PC-3 (cell line): ENCODE data around the gene FOXD2. TPM values are rescaled to one million over a fixed set of nuclear protein-coding genes. Genes with fewer than 3 reads are reported as not detected.

ENCODE experiments used
- ATAC-seq: fragments of 200-7000 bp; cut with Tn5 transposase; 2 replicates; pipeline ENCODE4 v1.9.1; 2020; ENCODE audit warnings: mild to moderate bottlenecking, moderate library complexity
- BruUV-seq: library from RNA; stranded (reverse); fragments of 400-500 nt; replicated peaks from 2 replicates; lab custom pipeline; 2021; lab: Mats Ljungman, UMichigan
- CTCF ChIA-PET: fragments of 300-600 bp; sonication (Branson Sonifier 250); formaldehyde crosslinking; loops from one replicate; lab custom pipeline; 2022; ENCODE audit warnings: antibody characterized with exemption; lab: Charles Lee
- POLR2A ChIA-PET: fragments of 300-600 bp; sonication (Branson Sonifier 250); formaldehyde crosslinking; loops from one replicate; lab custom pipeline; 2022; ENCODE audit warnings: antibody characterized with exemption; ENCODE audit not compliant: unreplicated experiment; lab: Charles Lee
- DNase-seq: peaks from one replicate; pipeline ENCODE4 v3.0.0-alpha.2; 2015
- H2AFZ ChIP-seq: fragments of 300-600 bp; sonication (generic); 2 replicates; pipeline ENCODE4 v1.6.0; 2016; ENCODE audit warnings: antibody characterized with exemption, low read length
- H3F3A ChIP-seq: fragments of 300-600 bp; sonication (generic); one replicate; pipeline ENCODE4 v1.6.0; 2017; ENCODE audit warnings: antibody characterized with exemption, low read length, control low read depth, mild to moderate bottlenecking; ENCODE audit not compliant: unreplicated experiment
- H3K27ac ChIP-seq: fragments of 300-600 bp; sonication (generic); 2 replicates; pipeline ENCODE4 v1.5.1; 2016; ENCODE audit warnings: mild to moderate bottlenecking, low read length
- H3K27me3 ChIP-seq: fragments of 300-600 bp; sonication (generic); 2 replicates; pipeline ENCODE4 v1.6.1; 2016; ENCODE audit warnings: low read length, mixed read lengths
- H3K36me3 ChIP-seq: fragments of 300-600 bp; sonication (generic); 2 replicates; pipeline ENCODE4 v1.6.1; 2016; ENCODE audit warnings: low read depth, mixed run types, low read length, mixed read lengths
- H3K4me1 ChIP-seq: fragments of 300-600 bp; sonication (generic); 2 replicates; pipeline ENCODE4 v1.5.1; 2016; ENCODE audit warnings: low read length; ENCODE audit not compliant: insufficient read depth
- H3K4me2 ChIP-seq: fragments of 300-600 bp; sonication (generic); 2 replicates; pipeline ENCODE4 v1.6.0; 2016; ENCODE audit warnings: low read length
- H3K4me3 ChIP-seq: fragments of 300-600 bp; sonication (generic); 2 replicates; pipeline ENCODE4 v1.5.1; 2016; ENCODE audit warnings: mild to moderate bottlenecking, low read length, mixed read lengths
- H3K79me2 ChIP-seq: fragments of 300-600 bp; sonication (generic); 2 replicates; pipeline ENCODE4 v1.6.1; 2017; ENCODE audit warnings: low read length, mixed read lengths
- H3K9ac ChIP-seq: fragments of 300-600 bp; sonication (generic); 2 replicates; pipeline ENCODE4 v1.6.0; 2016; ENCODE audit warnings: mild to moderate bottlenecking, low read length
- H3K9me2 ChIP-seq: fragments of 300-600 bp; sonication (generic); replicated peaks from 2 replicates; pipeline ENCODE4 v1.6.1; 2016; ENCODE audit warnings: mixed run types, low read length, mixed read lengths
- H3K9me3 ChIP-seq: fragments of 300-600 bp; sonication (generic); 2 replicates; pipeline ENCODE4 v1.6.1; 2016; ENCODE audit warnings: low read length, mixed read lengths
- H4K20me1 ChIP-seq: fragments of 300-600 bp; sonication (generic); 2 replicates; pipeline ENCODE4 v1.6.1; 2016; ENCODE audit warnings: low read length, mixed read lengths
- CTCF ChIP-seq: fragments of 300-600 bp; sonication (generic); conservative IDR thresholded peaks from 2 replicates; pipeline ENCODE4 v1.5.1; 2017; ENCODE audit warnings: antibody characterized with exemption, low read depth, mild to moderate bottlenecking, low read length
- EZH2 ChIP-seq: fragments of 300-600 bp; sonication (generic); IDR thresholded peaks from one replicate; pipeline ENCODE4 v1.6.1; 2017; ENCODE audit warnings: antibody characterized with exemption, mild to moderate bottlenecking, low read length; ENCODE audit not compliant: unreplicated experiment
- EZH2phosphoT487 ChIP-seq: fragments of 300-600 bp; sonication (generic); IDR thresholded peaks from 2 replicates; pipeline ENCODE4 v1.6.1; 2018; ENCODE audit warnings: mild to moderate bottlenecking, antibody characterized with exemption, low read length, borderline replicate concordance
- intact Hi-C: fragments of 100-400 bp; cut with micrococcal nuclease; formaldehyde crosslinking; loops from 2 replicates; pipeline ENCODE4 v1.9.0; 2023
- total RNA-seq: library from RNA; depleted of rRNA; stranded (reverse); fragments of >200 nt; gene quantifications from 2 replicates; pipeline ENCODE4 v1.2.3, GENCODE V29; 2014

Gene FOXD2
- total RNA-seq, 1 experiment from 2014 or later: 0.80 TPM

- TF ChIP-seq EZH2phosphoT487 (no peak), EZH2 (no peak), CTCF (no peak)
- CTCF ChIA-PET: no interaction called here
- no peaks in the 10 kb centered on the region for H4K20me1 ChIP-seq
- no peaks in the 10 kb centered on the region for H3K36me3 ChIP-seq
- no peak overlapping the region for H3K4me3 ChIP-seq
- H3K27me3 ChIP-seq: no peaks in the 10 kb centered on the region
- POLR2A ChIA-PET: no interaction called here
- ATAC-seq (no peak), DNase-seq (no peak)
- no peak overlapping the region for H3K27ac ChIP-seq
- no peak overlapping the region for H2AFZ ChIP-seq
- H3K9ac ChIP-seq: no peak overlapping the region
- BruUV-seq: no TSS peak
- no peaks in the 10 kb centered on the region for H3K9me2 ChIP-seq
- no peaks in the 10 kb centered on the region for H3K79me2 ChIP-seq
- H3K4me2 ChIP-seq: no peak overlapping the region
- intact Hi-C loops: no loop called here
- no peaks in the 10 kb centered on the region for H3K4me1 ChIP-seq
- H3F3A ChIP-seq: no peaks in the 10 kb centered on the region
- H3K9me3 ChIP-seq: no peaks in the 10 kb centered on the region
Measured at GRCh38 chr1:47403321-47403910, 34.4 kb upstream of the FOXD2 start.

GRCh38 chr1:47405697-47406096 lies 32.1 kb upstream of the FOXD2 start:
- H3K27ac ChIP-seq: no peak overlapping the region
- no peaks in the 10 kb centered on the region for H3K9me2 ChIP-seq
- H3K9me3 ChIP-seq: no peaks in the 10 kb centered on the region
- ChIA-PET CTCF (no interaction called here), POLR2A (no interaction called here)
- BruUV-seq: no TSS peak
- no peak for ATAC-seq
- no peak for DNase-seq
- no peaks in the 10 kb centered on the region for H3K79me2 ChIP-seq
- no peaks in the 10 kb centered on the region for H4K20me1 ChIP-seq
- no peak for TF ChIP-seq CTCF
- no peak overlapping the region for H2AFZ ChIP-seq
- H3K4me1 ChIP-seq: no peaks in the 10 kb centered on the region
- H3K27me3 ChIP-seq: no peaks in the 10 kb centered on the region
- H3K4me2 ChIP-seq: no peak overlapping the region
- H3K9ac ChIP-seq: no peak overlapping the region
- H3F3A ChIP-seq: no peaks in the 10 kb centered on the region
- intact Hi-C loops: no loop called here
- H3K36me3 ChIP-seq: no peaks in the 10 kb centered on the region
- H3K4me3 ChIP-seq: no peak overlapping the region

GRCh38 chr1:47406966-47407365 lies 30.9 kb upstream of the FOXD2 start:
- no TSS peak for BruUV-seq
- ATAC-seq (no peak), DNase-seq (no peak)
- ChIA-PET POLR2A (no interaction called here), CTCF (no interaction called here)
- Histone ChIP-seq H3K9me2 (no peaks in the 10 kb centered on the region), H3K4me3 (no peak overlapping the region), H3K79me2 (no peaks in the 10 kb centered on the region), H3K4me1 (no peaks in the 10 kb centered on the region), H3K9me3 (no peaks in the 10 kb centered on the region), H3K36me3 (no peaks in the 10 kb centered on the region), H3K9ac (no peak overlapping the region), H4K20me1 (no peaks in the 10 kb centered on the region), H3K27me3 (no peaks in the 10 kb centered on the region), H3F3A (no peaks in the 10 kb centered on the region), H2AFZ (no peak overlapping the region), H3K4me2 (no peak overlapping the region), H3K27ac (no peak overlapping the region)
- intact Hi-C loops: no loop called here
- no peak for TF ChIP-seq EZH2phosphoT487
- no peak for TF ChIP-seq CTCF
- no peak for TF ChIP-seq EZH2
